GM12874 (cell line): ENCODE data around the gene SLC10A6.

Experiments
- CTCF ChIP-seq: IDR thresholded peaks from 2 replicates; pipeline ENCODE4 v1.5.1; 2011; ENCODE audit warnings: low read depth, mild to moderate bottlenecking, control low read depth, low read length, moderate library complexity; ENCODE audit not compliant: insufficient read depth

The SLC10A6 gene

GRCh38 chr4:86891762-86892635 is 42.8 kb upstream of the SLC10A6 start, which contains the start of gene C4orf36:
C4orf36 (minus strand) TSS chr4:86892422; CDS start chr4:86891520, 902 bp downstream.
- no peak for TF ChIP-seq CTCF

GRCh38 chr4:86890790-86891189 is 41.6 kb upstream of the SLC10A6 start:
- no peak for TF ChIP-seq CTCF

- no peak for TF ChIP-seq CTCF
Observed at GRCh38 chr4:86879641-86880040, 30.5 kb upstream of the SLC10A6 start.

- TF ChIP-seq CTCF = no peak
Observed at GRCh38 chr4:86878640-86879039, 29.5 kb upstream of the SLC10A6 start.

GRCh38 chr4:86876894-86877685 is 27.9 kb upstream of the SLC10A6 start:
- TF ChIP-seq CTCF = no peak

- no peak for TF ChIP-seq CTCF
Observed at GRCh38 chr4:86872135-86872534, 23.0 kb upstream of the SLC10A6 start.

- TF ChIP-seq CTCF = no peak
Observed at GRCh38 chr4:86870442-86871069, 21.4 kb upstream of the SLC10A6 start.
